B cell (primary cell): Measurements from ENCODE around the gene CHD5.

ENCODE experiments used
- CTCF ChIP-seq: fragments of 200-600 bp; IDR thresholded peaks from one replicate; pipeline ENCODE4 v1.8.0; 2022; ENCODE audit warnings: antibody characterized with exemption, mild to moderate bottlenecking
- EZH2 ChIP-seq: IDR thresholded peaks from 2 replicates; pipeline ENCODE4 v1.6.1; 2012; ENCODE audit warnings: borderline replicate concordance, low read depth, mild to moderate bottlenecking, moderate library complexity, low read length; ENCODE audit not compliant: insufficient read depth, poor library complexity, severe bottlenecking

- TF ChIP-seq CTCF (no peak), EZH2 (no peak)
Measured at GRCh38 chr1:6163973-6164617, 16.0 kb downstream of the CHD5 start.
